Spleen (tissue), 11 donors: Measurements from ENCODE around the gene CUZD1. TPM values are rescaled to one million over a fixed set of nuclear protein-coding genes. Genes with fewer than 3 reads are reported as not detected.

ENCODE experiments used
- DNase-seq: peaks from one replicate; pipeline ENCODE4 v3.0.0-alpha.2; 2020
- H3K27ac ChIP-seq, 8 donors: fragments of 200-600 bp; sonication (generic) in 7 of 8; 1 replicate in 4 of 8; 2 replicates in 4 of 8; pipeline versions ENCODE4 v1.5.0 to v1.8.0; 2016 to 2021; ENCODE audit warnings: inconsistent platforms in 4 of 8, mild to moderate bottlenecking in 4 of 8, moderate library complexity in 1 of 8
- H3K27me3 ChIP-seq, 7 donors: fragments of 200-600 bp; sonication (generic) in 6 of 7; replicated peaks in 1 of 7; 1 replicate in 4 of 7; 2 replicates in 3 of 7; pipeline versions ENCODE4 v1.5.0 to v1.8.0; 2016 to 2021; ENCODE audit warnings: inconsistent platforms in 3 of 7, mild to moderate bottlenecking in 1 of 7
- H3K36me3 ChIP-seq, 6 donors: fragments of 200-600 bp; sonication (generic) in 5 of 6; 1 replicate in 4 of 6; 2 replicates in 2 of 6; pipeline versions ENCODE4 v1.5.0 to v1.8.0; 2016 to 2021; ENCODE audit warnings: inconsistent platforms in 2 of 6
- H3K4me1 ChIP-seq, 6 donors: fragments of 200-600 bp; sonication (generic) in 5 of 6; 1 replicate in 3 of 6; 2 replicates in 3 of 6; pipeline versions ENCODE4 v1.5.0 to v1.8.0; 2016 to 2021; ENCODE audit warnings: inconsistent platforms in 3 of 6
- H3K4me3 ChIP-seq, 8 donors: fragments of 200-600 bp; sonication (generic) in 7 of 8; 1 replicate in 4 of 8; 2 replicates in 4 of 8; pipeline versions ENCODE4 v1.5.0 to v1.8.0; 2016 to 2021; ENCODE audit warnings: inconsistent platforms in 4 of 8, mild to moderate bottlenecking in 4 of 8, moderate library complexity in 2 of 8
- H3K9me3 ChIP-seq, 8 donors: fragments of 200-600 bp; sonication (generic) in 7 of 8; 1 replicate in 4 of 8; 2 replicates in 4 of 8; pipeline versions ENCODE4 v1.5.0 to v1.8.0; 2016 to 2021; ENCODE audit warnings: inconsistent platforms in 4 of 8
- CTCF ChIP-seq, 11 experiments: fragments of 200-600 bp in 7 of 11; fragments of 450-650 bp in 4 of 11; sonication (generic) in 4 of 11; IDR thresholded peaks in 8 of 11; conservative IDR thresholded peaks in 3 of 11; 1 replicate in 7 of 11; 2 replicates in 4 of 11; pipeline versions ENCODE4 v1.4.0 to v1.8.0; 2016 to 2021; ENCODE audit warnings: antibody characterized with exemption in 11 of 11, inconsistent platforms in 4 of 11, mild to moderate bottlenecking in 1 of 11
- POLR2A ChIP-seq, 3 donors: fragments of 450-650 bp; IDR thresholded peaks; one replicate each; pipeline ENCODE4 v1.5.1; 2017; ENCODE audit warnings: antibody characterized with exemption in 3 of 3, mild to moderate bottlenecking in 1 of 3
- POLR2AphosphoS5 ChIP-seq, 3 donors: sonication (generic); formaldehyde crosslinking; IDR thresholded peaks; one replicate each; pipeline ENCODE4 v1.5.1; 2017; ENCODE audit warnings: antibody characterized with exemption in 3 of 3
- WGBS, 5 donors: extraction: QIAGEN DNeasy Blood & Tissue Kit in 3 of 5; methylation state at CpG; one replicate each; pipeline versions ENCODE4 v1.1.5 to v1.1.7; 2013 to 2018; 5-methylcytosine and 5-hydroxymethylcytosine counted together
- intact Hi-C: fragments of 100-400 bp; cut with DNase I; formaldehyde crosslinking; loops from one replicate; pipeline ENCODE4 v1.15.0; 2023; ENCODE audit warnings: low total_unique reads
- polyA plus RNA-seq, 3 donors: library from polyadenylated mRNA; stranded (reverse); fragments of 200-250 nt; gene quantifications; one replicate each; pipeline ENCODE4 v1.2.1, GENCODE V29; 2013
- total RNA-seq, 7 donors: library from RNA; depleted of rRNA in 3 of 7; stranded (reverse); fragments of >200 nt in 3 of 7; fragmentation: NEBNext Ultra II Directional in 4 of 7; extraction: Animal tissue kit (Norgen Biotek cat#: 25700) in 4 of 7; gene quantifications; one replicate each; pipeline versions ENCODE4 v1.1.0 to v1.2.1, GENCODE V29; 2016 to 2021
- donor health status: healthy with polysubstance abuse.
- donor health status: DM: no; HTN: no; CAD: no; lungs with moderate emphysema.
- donor health status: DM: no; HTN: no; CAD: no.
- donor health status: Bipolar disorder and iron deficiency.
- donor health status: healthy.
- donor health status: DM: no; HTN: no; CAD: no.
- donor health status: DM: yes; HTN: yes; CAD: no.

CUZD1 gene
- total and polyA plus RNA-seq, 10 donors = 1.1 to 2.5 (median 1.8) TPM

- H3K36me3 ChIP-seq = no peaks in the 10 kb centered on the region
- H3K27ac ChIP-seq = no peak overlapping the region
- no peak overlapping the region for H3K4me3 ChIP-seq
- H3K4me1 ChIP-seq = no peaks in the 10 kb centered on the region
- no peak for DNase-seq
- H3K27me3 ChIP-seq = peaks cover 0 to 27% (median 5%) of the 10 kb centered on the region in 7 donors
- H3K9me3 ChIP-seq = no peaks in the 10 kb centered on the region
- WGBS, 5 donors = 64 to 89% (median 79%) methylated on average over 2 of the region's 2 CpGs
- no peak for TF ChIP-seq POLR2AphosphoS5 (IDR thresholded peaks at IDR 0.05)
- TF ChIP-seq CTCF (IDR thresholded peaks at IDR 0.05 in 8 of 11, conservative IDR thresholded peaks at IDR 0.05 in 3 of 11) = no peak
- no peak for TF ChIP-seq POLR2A (IDR thresholded peaks at IDR 0.05)
- intact Hi-C loops = no loop called here
Observed at GRCh38 chr10:122814493-122814892, 31.2 kb downstream of the CUZD1 start.

GRCh38 chr10:122812751-122813150 lies 32.9 kb downstream of the CUZD1 start:
- Histone ChIP-seq H3K36me3 (no peaks in the 10 kb centered on the region), H3K4me3 (no peak overlapping the region), H3K9me3 (no peaks in the 10 kb centered on the region), H3K4me1 (no peaks in the 10 kb centered on the region), H3K27ac (no peak overlapping the region), H3K27me3 (peaks cover 0 to 12% (median 0%) of the 10 kb centered on the region in 7 donors)
- intact Hi-C loops = no loop called here
- no peak for DNase-seq
- TF ChIP-seq POLR2A (IDR thresholded peaks at IDR 0.05) = no peak
- TF ChIP-seq POLR2AphosphoS5 (IDR thresholded peaks at IDR 0.05) = no peak
- no peak for TF ChIP-seq CTCF (IDR thresholded peaks at IDR 0.05 in 8 of 11, conservative IDR thresholded peaks at IDR 0.05 in 3 of 11)
- 59 to 86% (median 73%) methylated on average over 4 of the region's 4 CpGs for WGBS, 5 donors

GRCh38 chr10:122802282-122802681 lies 43.4 kb downstream of the CUZD1 start:
- intact Hi-C loops = no loop called here
- DNase-seq = no peak

GRCh38 chr10:122798704-122799231 lies 46.9 kb downstream of the CUZD1 start:
- peaks cover 0 to 11% (median 0%) of the 10 kb centered on the region in 7 donors for H3K27me3 ChIP-seq
- H3K27ac ChIP-seq = no peak overlapping the region
- no peak overlapping the region for H3K4me3 ChIP-seq
- 78 to 88% (median 83%) methylated on average over 8 to 12 of the region's 12 CpGs for WGBS, 5 donors
- no peaks in the 10 kb centered on the region for H3K36me3 ChIP-seq
- intact Hi-C loops = no loop called here
- no peaks in the 10 kb centered on the region for H3K4me1 ChIP-seq
- no peak for DNase-seq
- H3K9me3 ChIP-seq = no peaks in the 10 kb centered on the region
- TF ChIP-seq CTCF (IDR thresholded peaks at IDR 0.05 in 8 of 11, conservative IDR thresholded peaks at IDR 0.05 in 3 of 11) (no peak), POLR2AphosphoS5 (IDR thresholded peaks at IDR 0.05) (no peak), POLR2A (IDR thresholded peaks at IDR 0.05) (no peak)

More at GRCh38 chr10:122802282-122802681, 43.4 kb downstream of the CUZD1 start:
- Histone ChIP-seq H3K27me3 (peaks cover 0 to 10% (median 0%) of the 10 kb centered on the region in 7 donors), H3K9me3 (no peaks in the 10 kb centered on the region), H3K4me3 (no peak overlapping the region), H3K27ac (no peak overlapping the region), H3K4me1 (no peaks in the 10 kb centered on the region), H3K36me3 (no peaks in the 10 kb centered on the region)
- WGBS, 5 donors = 76 to 93% (median 90%) methylated on average over 7 of the region's 7 CpGs
- no peak for TF ChIP-seq CTCF (IDR thresholded peaks at IDR 0.05 in 8 of 11, conservative IDR thresholded peaks at IDR 0.05 in 3 of 11)
- TF ChIP-seq POLR2A (IDR thresholded peaks at IDR 0.05) = no peak
- TF ChIP-seq POLR2AphosphoS5 (IDR thresholded peaks at IDR 0.05) = no peak
